ENCODE data around the gene TMEM178B. TPM values are rescaled to one million over a fixed set of nuclear protein-coding genes. Genes with fewer than 3 reads are reported as not detected.
"Not testable (repeated sequence)": the region's sequence is repeated elsewhere in the genome, so short reads cannot be mapped to it uniquely, and the experiment has no call there.

The TMEM178B gene
- total RNA-seq, 2 experiments from 2014 or later = 0.18 to 1.9 TPM

GRCh38 chr7:141322383-141322782 lies 248.5 kb downstream of the TMEM178B start:
- no peak for ATAC-seq
- H3K9me3 Mint-ChIP-seq (ENCODE audit: low read depth) = no peaks in the 10 kb centered on the region
- no peak overlapping the region for H3K4me3 Mint-ChIP-seq
- H3K4me1 Mint-ChIP-seq = no peaks in the 10 kb centered on the region
- peaks cover 11% of the 10 kb centered on the region for H3K27me3 Mint-ChIP-seq
- no peaks in the 10 kb centered on the region for H3K36me3 Mint-ChIP-seq
- no peak for DNase-seq
- CTCF ChIA-PET = no interaction called here
- no peak overlapping the region for H3K27ac Mint-ChIP-seq

GRCh38 chr7:141323826-141324225 lies 250.0 kb downstream of the TMEM178B start:
- no peaks in the 10 kb centered on the region for H3K9me3 Mint-ChIP-seq (ENCODE audit: low read depth)
- no peak overlapping the region for H3K27ac Mint-ChIP-seq
- H3K4me1 Mint-ChIP-seq = no peaks in the 10 kb centered on the region
- H3K4me3 Mint-ChIP-seq = no peak overlapping the region
- DNase-seq = no peak
- peaks cover 11% of the 10 kb centered on the region for H3K27me3 Mint-ChIP-seq
- CTCF ChIA-PET = no interaction called here
- no peaks in the 10 kb centered on the region for H3K36me3 Mint-ChIP-seq
- ATAC-seq = no peak

- ATAC-seq (no peak), DNase-seq (no peak)
- Mint-ChIP-seq H3K36me3 (no peaks in the 10 kb centered on the region), H3K4me1 (no peaks in the 10 kb centered on the region), H3K27ac (no peak overlapping the region), H3K4me3 (no peak overlapping the region), H3K27me3 (peaks cover 11% of the 10 kb centered on the region), H3K9me3 (ENCODE audit: low read depth) (no peaks in the 10 kb centered on the region)
- CTCF ChIA-PET = no interaction called here
Observed at GRCh38 chr7:141324870-141325269, 251.0 kb downstream of the TMEM178B start.

GRCh38 chr7:141325275-141325674 lies 251.4 kb downstream of the TMEM178B start:
- Mint-ChIP-seq H3K4me1 (no peaks in the 10 kb centered on the region), H3K36me3 (no peaks in the 10 kb centered on the region), H3K4me3 (no peak overlapping the region), H3K27me3 (peaks cover 8% of the 10 kb centered on the region), H3K9me3 (ENCODE audit: low read depth) (no peaks in the 10 kb centered on the region), H3K27ac (no peak overlapping the region)
- ATAC-seq (no peak), DNase-seq (no peak)
- CTCF ChIA-PET = no interaction called here

- Mint-ChIP-seq H3K4me1 (no peaks in the 10 kb centered on the region), H3K27me3 (peaks cover 8% of the 10 kb centered on the region), H3K36me3 (no peaks in the 10 kb centered on the region), H3K27ac (no peak overlapping the region), H3K4me3 (no peak overlapping the region), H3K9me3 (ENCODE audit: low read depth) (no peaks in the 10 kb centered on the region)
- ATAC-seq = no peak
- CTCF ChIA-PET = no interaction called here
- no peak for DNase-seq
Observed at GRCh38 chr7:141328290-141328689, 254.4 kb downstream of the TMEM178B start.

- CTCF ChIA-PET; H3K4me3 Mint-ChIP-seq; H3K27ac Mint-ChIP-seq; DNase-seq; H3K27me3 Mint-ChIP-seq; H3K9me3 Mint-ChIP-seq (ENCODE audit: low read depth); H3K4me1 Mint-ChIP-seq; H3K36me3 Mint-ChIP-seq; ATAC-seq: not testable (repeated sequence)
Observed at GRCh38 chr7:141330285-141330684, 256.4 kb downstream of the TMEM178B start.

- no peak for DNase-seq
- Mint-ChIP-seq H3K9me3 (ENCODE audit: low read depth) (no peaks in the 10 kb centered on the region), H3K36me3 (peaks cover 2% of the 10 kb centered on the region), H3K27ac (no peak overlapping the region), H3K4me1 (no peaks in the 10 kb centered on the region), H3K27me3 (no peaks in the 10 kb centered on the region), H3K4me3 (no peak overlapping the region)
- no peak for ATAC-seq
- CTCF ChIA-PET = no interaction called here
Observed at GRCh38 chr7:141333459-141333858, 259.6 kb downstream of the TMEM178B start.

GRCh38 chr7:141335164-141335563 lies 261.3 kb downstream of the TMEM178B start:
- ATAC-seq = no peak
- peaks cover 5% of the 10 kb centered on the region for H3K27me3 Mint-ChIP-seq
- H3K9me3 Mint-ChIP-seq (ENCODE audit: low read depth) = no peaks in the 10 kb centered on the region
- CTCF ChIA-PET = no interaction called here
- no peak for DNase-seq
- H3K4me1 Mint-ChIP-seq = no peaks in the 10 kb centered on the region
- no peak overlapping the region for H3K27ac Mint-ChIP-seq
- H3K36me3 Mint-ChIP-seq = peaks cover 2% of the 10 kb centered on the region
- no peak overlapping the region for H3K4me3 Mint-ChIP-seq

GRCh38 chr7:141339603-141340002 lies 265.7 kb downstream of the TMEM178B start:
- Mint-ChIP-seq H3K36me3 (peaks cover 2% of the 10 kb centered on the region), H3K27me3 (peaks cover 13% of the 10 kb centered on the region), H3K4me3 (no peak overlapping the region), H3K27ac (no peak overlapping the region), H3K4me1 (no peaks in the 10 kb centered on the region), H3K9me3 (ENCODE audit: low read depth) (no peaks in the 10 kb centered on the region)
- DNase-seq (no peak), ATAC-seq (no peak)
- CTCF ChIA-PET = interaction anchor here (1.3 kb wide), 1 partner anchor 339 kb away, joined by 3 read pairs; no protein-coding TSS in a partner anchor

- CTCF ChIA-PET = interaction anchor here (1.3 kb wide), 1 partner anchor 338 kb away, joined by 3 read pairs; no protein-coding TSS in a partner anchor
Observed at GRCh38 chr7:141340991-141341390, 267.1 kb downstream of the TMEM178B start.

GRCh38 chr7:141342621-141343408 lies 269.0 kb downstream of the TMEM178B start:
- no peak for DNase-seq
- CTCF ChIA-PET = no interaction called here
- Mint-ChIP-seq H3K36me3 (no peaks in the 10 kb centered on the region), H3K4me1 (no peaks in the 10 kb centered on the region), H3K27ac (no peak overlapping the region), H3K4me3 (no peak overlapping the region), H3K9me3 (ENCODE audit: low read depth) (no peaks in the 10 kb centered on the region), H3K27me3 (peaks cover 18% of the 10 kb centered on the region)
- no peak for ATAC-seq

More at GRCh38 chr7:141340991-141341390, 267.1 kb downstream of the TMEM178B start:
- no peak overlapping the region for H3K4me3 Mint-ChIP-seq
- H3K9me3 Mint-ChIP-seq (ENCODE audit: low read depth) = no peaks in the 10 kb centered on the region
- no peak for DNase-seq
- H3K27ac Mint-ChIP-seq = no peak overlapping the region
- no peak for ATAC-seq
- peaks cover 2% of the 10 kb centered on the region for H3K36me3 Mint-ChIP-seq
- H3K4me1 Mint-ChIP-seq = no peaks in the 10 kb centered on the region
- peaks cover 15% of the 10 kb centered on the region for H3K27me3 Mint-ChIP-seq

GRCh38 chr7:141344153-141344935 lies 270.5 kb downstream of the TMEM178B start:
- Mint-ChIP-seq H3K4me1 (no peaks in the 10 kb centered on the region), H3K9me3 (ENCODE audit: low read depth) (no peaks in the 10 kb centered on the region), H3K27me3 (peaks cover 23% of the 10 kb centered on the region), H3K4me3 (no peak overlapping the region), H3K27ac (no peak overlapping the region), H3K36me3 (no peaks in the 10 kb centered on the region)
- DNase-seq (no peak), ATAC-seq (no peak)
- CTCF ChIA-PET = no interaction called here

- CTCF ChIA-PET = no interaction called here
- H3K9me3 Mint-ChIP-seq (ENCODE audit: low read depth) = no peaks in the 10 kb centered on the region
- DNase-seq = no peak
- no peak for ATAC-seq
- H3K27ac Mint-ChIP-seq = no peak overlapping the region
- H3K36me3 Mint-ChIP-seq = no peaks in the 10 kb centered on the region
- no peaks in the 10 kb centered on the region for H3K4me1 Mint-ChIP-seq
- H3K27me3 Mint-ChIP-seq = peaks cover 15% of the 10 kb centered on the region
- no peak overlapping the region for H3K4me3 Mint-ChIP-seq
Observed at GRCh38 chr7:141348728-141349127, 274.9 kb downstream of the TMEM178B start.

GRCh38 chr7:141349338-141349737 lies 275.5 kb downstream of the TMEM178B start:
- CTCF ChIA-PET = no interaction called here
- peaks cover 15% of the 10 kb centered on the region for H3K27me3 Mint-ChIP-seq
- H3K27ac Mint-ChIP-seq = no peak overlapping the region
- H3K36me3 Mint-ChIP-seq = no peaks in the 10 kb centered on the region
- H3K9me3 Mint-ChIP-seq (ENCODE audit: low read depth) = no peaks in the 10 kb centered on the region
- ATAC-seq (no peak), DNase-seq (no peak)
- no peak overlapping the region for H3K4me3 Mint-ChIP-seq
- peaks cover 2% of the 10 kb centered on the region for H3K4me1 Mint-ChIP-seq
